HTERT RPE-1 (cell line): Measurements from ENCODE around the gene MOK.
"Not testable (repeated sequence)": the region's sequence is repeated elsewhere in the genome, so short reads cannot be mapped to it uniquely, and the experiment has no call there.

Source experiments
- in situ Hi-C: fragments of 300-500 bp; cut with MboI; formaldehyde crosslinking; loops from 4 replicates; pipeline ENCODE4 v1.14.3; 2020; ENCODE audit warnings: low sequenced_read_pairs

Gene MOK

DNA sequence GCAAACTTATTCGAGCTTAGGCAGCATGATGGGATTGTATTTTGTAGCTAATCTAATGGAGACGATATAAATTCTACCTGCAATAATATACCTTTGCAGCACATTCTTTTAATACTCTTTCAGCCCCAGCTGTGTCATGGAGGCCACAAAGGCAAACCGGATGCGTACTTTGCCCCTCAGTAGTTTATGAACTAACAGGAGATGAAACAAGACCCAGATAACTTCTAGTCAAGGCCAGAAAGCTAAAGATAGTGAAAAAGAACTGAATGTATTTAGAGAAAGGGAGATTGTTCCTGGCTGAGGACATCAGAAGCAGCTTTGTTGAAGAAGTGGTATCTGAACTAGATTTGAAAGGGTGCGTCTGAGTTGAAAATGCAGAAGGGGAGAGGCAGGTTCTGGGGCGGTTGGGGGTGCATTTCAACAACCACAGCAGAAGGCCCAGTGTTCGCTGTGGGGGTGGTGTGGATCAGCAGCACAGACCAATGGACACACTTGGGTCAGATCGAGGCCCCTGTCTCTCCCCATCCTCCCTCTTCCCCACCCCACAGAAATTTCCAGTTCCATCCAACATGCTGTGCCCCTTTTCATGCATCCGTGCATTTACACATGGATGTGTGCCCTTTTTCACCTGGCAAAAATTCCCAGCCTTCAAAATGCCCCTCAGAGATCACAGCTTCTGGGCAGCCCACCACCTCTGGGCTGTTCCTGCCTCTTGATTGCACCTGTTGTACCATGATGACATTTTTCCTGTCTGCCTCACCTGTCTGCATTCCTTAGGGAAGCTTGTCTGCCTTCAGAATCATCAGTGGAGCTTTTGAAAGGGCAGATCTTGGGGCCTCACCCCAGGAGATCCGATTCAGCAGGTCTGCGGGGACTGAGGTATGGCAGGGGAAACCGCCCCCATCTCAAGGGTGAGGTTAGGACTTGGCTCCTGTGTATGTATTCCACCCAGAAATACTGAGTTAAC lies 16.8 kb upstream of the MOK start:
- in situ Hi-C loops = no loop called here

DNA sequence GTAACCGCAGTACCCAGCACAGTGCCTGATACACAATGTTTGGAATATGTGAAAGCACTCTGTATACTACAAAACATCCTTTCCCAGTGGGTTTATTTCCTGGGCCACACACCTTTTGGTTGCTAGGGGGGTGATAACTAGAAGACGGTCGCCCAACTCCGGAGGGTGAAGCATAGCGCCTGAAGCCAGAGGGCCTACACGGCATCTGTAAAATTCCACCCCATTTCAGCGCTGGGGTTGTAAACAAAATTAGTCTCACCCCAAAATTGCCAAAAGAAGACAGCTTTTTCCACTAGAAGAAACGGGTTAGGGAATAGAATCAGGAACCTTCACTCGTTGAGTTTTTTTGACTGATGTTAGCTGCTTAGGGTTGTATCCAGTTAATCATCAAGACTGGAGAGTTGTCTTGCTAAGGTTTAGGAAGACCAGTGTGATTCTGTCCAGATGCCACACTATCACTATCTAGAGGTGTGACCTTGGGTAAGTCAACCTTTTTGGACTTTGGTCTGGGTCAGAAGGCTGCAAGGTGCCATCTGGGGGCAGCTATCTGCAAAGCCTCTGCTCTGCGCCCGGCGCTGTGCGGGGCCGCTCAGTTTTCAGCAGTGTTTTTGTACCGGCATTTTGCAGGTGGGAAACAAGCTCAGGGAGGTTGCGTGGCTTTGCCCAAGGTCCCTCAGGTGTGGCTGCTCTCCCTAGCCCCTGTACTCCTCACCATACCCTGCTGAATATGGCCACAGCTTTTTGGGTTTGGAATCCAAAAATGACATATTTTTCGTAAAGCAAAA lies 15.9 kb upstream of the MOK start:
- in situ Hi-C loops = no loop called here

DNA sequence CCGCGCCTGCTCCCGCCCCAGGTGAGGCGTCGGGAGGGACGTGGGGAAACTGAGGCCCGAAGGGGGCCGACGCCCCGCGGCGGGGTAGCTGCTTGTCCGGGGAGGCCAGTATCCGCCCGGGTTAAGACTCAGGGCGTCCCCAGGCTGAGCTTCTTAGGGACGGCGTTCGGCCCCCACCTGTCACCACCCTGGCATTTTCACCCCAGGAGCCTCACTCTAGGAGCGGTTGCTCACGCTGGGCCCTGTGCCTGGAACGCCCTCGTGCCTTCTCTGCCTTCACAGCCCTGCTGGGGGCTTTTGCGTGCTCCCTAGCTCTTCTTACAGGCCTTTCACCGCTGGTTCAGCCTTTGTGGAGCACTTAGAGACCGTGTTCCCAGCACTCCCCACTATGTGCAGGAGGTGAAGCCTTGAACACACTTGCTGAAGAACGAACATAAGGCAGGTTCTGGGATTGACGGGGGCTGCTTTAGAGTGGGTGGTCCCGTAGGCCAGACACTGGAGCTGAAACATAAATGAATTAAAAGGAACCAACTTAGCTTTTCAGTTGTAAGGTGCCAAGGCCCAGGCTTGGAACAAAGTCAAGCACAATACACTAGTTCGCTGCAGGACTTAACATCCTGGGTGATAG lies 15.2 kb upstream of the MOK start:
- in situ Hi-C loops = no loop called here

DNA sequence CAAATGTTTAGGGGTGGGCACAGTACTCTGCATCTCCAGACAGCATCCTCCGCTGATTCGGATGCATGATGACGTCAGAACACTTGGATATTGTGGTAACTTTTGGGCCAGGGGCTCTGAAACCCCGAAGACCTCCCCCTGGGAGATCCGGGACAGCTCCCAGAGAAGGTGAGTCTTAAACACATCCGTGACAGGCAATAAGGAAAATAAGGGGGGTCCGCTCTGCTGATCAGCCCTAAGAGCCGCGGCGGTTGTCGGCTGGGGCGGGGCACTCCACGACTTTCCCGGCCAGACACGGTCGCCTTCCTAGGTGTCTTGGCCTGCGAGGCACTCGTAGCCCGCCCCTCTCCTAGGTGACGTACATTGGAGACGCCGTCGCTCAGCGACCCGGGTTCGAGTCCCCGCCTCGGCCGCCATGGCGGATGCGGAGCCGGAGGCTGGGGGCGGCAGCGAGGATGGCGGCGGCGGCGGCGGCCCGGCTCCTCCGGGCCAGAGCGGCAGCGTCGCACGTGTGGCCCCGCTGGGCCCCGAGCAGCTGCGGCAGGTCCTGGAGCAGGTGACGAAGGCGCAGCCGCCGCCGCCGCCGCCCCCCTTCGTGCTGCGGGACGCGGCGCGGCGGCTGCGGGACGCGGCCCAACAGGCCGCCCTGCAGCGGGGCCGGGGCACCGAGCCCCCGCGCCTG lies 14.5 kb upstream of the MOK start, which contains the start of gene ZNF839:
Gene ZNF839, plus strand, starts transcription at position 396 of the 682 bp plus-strand sequence. Its CDS starts 20 bp downstream, at position 416.
- in situ Hi-C loops = no loop called here

DNA sequence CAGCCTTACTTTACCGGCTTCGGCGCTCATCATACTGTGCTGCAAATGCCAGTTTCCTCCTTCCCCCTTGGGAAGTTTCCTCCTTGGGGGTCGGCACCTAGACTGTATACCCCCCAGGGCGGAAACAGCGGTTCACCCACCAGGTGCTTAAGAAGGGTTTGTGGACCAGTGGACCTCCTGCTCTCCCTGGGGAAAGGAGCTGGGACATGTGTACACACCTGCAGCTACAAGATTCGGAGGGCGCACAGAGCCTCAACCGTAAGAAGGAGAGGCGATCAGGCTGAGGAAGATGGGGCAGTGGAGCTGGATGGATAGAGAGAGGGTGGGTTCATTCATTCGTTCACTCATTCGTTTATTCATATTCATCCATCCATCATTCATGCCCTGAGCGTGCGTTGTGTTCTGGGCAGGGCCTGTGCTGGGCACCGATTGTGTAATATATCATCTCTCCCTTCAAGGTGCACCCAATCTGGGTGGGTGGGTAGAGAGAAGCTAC lies 13.9 kb upstream of the MOK start:
- in situ Hi-C loops = no loop called here

DNA sequence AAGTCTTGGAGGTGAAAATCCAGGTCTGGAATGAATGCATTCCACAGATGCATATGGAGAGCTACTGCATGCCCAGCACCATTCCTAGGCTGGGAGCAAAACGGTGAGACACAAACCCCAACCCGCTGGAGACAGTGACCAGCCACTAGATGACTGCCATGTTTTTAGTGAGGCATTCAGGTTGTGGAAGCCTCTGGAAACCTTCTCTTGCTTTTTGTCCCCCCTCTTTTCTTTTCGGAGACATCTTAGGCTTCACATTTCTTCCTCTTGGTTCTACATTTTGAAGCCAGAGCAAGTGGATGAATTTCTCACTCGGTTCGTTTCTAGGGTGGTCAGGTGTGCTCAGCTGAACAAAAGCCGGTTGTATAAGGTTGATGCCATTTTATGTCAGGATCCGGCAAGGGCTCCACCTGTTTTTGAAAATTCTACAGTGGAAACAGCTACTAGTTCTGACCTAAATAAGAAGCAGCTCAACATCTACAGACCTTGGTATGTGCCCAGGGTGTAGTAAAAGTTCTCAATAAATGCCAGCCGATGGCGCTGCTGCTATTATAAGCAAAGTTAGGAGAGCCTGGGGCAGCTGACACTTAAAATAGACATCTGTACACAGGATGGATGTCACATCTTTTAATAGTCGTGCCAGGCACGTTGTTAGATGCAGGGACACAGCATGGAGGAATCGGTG lies 12.7 kb upstream of the MOK start:
- in situ Hi-C loops = no loop called here

DNA sequence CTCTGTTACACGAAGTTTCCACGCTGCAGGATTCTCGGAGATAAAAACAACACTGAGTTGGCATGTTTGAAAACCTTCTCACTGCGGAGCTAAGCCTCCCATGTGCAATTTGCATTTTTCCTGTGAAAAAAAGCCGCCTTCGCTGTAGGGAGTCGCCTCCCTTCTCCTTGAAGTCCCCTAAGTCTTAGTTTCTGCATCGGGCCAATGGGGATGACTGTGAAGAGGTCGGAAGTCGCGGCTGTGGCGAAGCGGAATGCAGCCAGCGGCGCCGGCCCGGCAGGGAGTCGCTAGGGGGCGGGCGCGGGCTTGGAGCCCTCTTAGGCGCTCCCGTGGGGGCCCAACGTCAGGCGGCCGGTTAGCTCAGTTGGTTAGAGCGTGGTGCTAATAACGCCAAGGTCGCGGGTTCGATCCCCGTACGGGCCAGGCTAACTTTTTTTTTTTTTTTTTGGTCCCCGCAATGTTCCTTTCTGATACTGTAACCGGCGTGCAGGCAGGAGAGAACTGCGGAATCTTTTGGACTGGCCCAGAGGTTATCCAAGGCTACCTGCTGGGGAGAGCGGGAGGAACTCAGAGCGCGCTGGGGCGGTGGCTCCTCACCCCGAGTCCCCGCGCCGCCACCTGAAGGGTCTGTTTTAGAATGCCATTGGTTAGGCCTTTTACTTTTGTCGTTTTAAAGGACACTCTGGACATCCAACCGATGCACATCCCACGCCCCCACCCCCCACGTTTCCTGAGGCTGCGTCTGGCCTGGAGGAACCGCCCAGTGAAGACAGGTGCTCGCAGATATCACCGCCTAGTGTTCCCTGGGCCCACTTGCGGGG lies 12.0 kb upstream of the MOK start:
- in situ Hi-C loops = no loop called here

DNA sequence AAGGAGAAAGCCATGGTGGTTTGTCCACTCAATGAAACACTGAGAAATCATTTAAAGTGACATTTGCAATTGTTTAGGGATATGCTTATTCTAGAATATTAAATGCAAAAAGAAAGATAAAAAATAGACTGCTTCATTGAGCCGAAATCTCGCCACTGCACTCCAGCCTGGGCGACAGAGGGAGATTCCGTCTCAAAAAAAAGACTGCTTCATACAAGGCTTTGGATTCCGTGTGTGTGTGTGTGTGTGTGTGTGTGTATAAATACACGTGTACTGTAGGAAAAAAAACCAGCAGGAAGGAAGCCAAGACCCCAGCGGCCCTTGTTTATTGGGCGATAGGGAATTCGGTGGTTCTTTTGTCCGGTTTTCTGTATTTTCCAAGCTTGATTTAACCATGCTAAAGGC lies 11.4 kb upstream of the MOK start:
- in situ Hi-C loops = no loop called here

DNA sequence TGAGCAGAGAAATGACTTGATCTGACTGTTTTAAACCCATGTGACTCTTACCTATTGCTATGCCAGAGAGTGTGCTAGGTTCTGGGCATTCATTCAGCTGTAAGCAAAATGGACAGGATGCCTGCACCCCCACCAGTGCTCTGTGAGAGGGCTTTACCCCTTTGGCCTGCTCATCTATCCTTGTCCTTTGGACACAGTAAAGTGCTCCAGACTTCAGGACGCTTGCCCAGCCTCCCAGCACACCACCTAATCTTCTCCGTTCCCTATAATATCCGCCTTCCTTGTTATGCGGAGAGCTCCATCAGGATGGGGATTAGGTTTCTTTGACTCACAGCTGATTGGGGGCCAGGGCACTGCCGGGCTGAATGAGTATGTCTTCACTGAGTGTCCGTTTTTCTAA lies 10.2 kb upstream of the MOK start:
- in situ Hi-C loops = no loop called here

DNA sequence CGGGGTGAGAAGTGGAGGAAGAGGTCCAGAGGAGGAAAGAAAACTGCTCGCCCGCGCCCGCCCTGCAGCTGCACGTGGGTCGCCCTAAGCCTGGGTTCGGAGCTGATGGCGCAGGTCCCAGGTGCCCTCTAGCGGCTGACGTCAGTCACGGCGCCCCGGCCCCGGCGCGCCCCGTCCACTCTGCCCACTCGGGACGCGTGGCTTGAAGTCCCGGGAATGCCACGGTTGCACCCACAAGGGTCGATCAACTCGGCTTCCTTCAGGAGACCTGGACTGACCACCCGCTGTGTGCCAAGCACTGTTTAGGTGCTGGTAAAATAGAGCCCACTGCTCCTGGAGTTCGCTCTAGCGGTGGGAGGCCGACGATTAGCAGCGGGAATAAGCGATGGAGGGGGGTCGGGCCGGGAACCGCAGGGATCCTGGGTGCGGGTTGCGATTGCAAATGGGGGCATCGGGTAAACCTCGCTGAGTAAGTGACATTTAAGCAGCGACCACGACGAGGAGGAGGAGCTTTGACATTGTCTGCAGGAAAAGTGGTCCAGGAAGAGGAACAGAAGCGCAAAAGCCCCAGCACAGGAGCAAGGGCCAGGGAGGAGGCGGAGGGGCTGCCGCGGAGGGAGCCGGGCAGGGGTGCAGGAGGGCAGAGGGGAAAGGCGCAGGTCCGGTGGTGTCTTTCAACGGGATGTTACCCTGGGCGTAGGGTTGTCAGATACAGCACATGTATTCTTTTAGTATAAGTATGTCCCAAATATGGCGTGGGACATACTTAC lies 9.5 kb upstream of the MOK start:
- in situ Hi-C loops = no loop called here

DNA sequence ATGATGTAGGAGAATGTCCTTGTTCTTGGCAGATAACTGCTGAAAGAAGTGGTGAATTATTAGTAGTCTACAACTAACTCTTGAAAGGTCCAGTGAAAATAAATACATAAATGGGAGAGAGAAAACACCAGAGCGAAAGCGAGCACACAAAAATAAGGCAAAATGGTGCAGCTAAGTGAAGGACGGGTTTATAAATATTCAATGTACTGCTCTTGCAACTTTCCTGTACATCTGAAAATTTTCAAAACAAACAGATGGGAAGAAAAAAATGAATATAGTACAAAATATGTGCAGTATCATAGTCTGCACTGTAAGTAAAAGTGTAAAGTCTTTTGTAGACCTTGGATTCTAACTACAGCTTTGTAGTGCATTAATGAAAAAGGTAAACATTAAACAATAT lies 1.3 kb downstream of the MOK start:
- in situ Hi-C loops = no loop called here

DNA sequence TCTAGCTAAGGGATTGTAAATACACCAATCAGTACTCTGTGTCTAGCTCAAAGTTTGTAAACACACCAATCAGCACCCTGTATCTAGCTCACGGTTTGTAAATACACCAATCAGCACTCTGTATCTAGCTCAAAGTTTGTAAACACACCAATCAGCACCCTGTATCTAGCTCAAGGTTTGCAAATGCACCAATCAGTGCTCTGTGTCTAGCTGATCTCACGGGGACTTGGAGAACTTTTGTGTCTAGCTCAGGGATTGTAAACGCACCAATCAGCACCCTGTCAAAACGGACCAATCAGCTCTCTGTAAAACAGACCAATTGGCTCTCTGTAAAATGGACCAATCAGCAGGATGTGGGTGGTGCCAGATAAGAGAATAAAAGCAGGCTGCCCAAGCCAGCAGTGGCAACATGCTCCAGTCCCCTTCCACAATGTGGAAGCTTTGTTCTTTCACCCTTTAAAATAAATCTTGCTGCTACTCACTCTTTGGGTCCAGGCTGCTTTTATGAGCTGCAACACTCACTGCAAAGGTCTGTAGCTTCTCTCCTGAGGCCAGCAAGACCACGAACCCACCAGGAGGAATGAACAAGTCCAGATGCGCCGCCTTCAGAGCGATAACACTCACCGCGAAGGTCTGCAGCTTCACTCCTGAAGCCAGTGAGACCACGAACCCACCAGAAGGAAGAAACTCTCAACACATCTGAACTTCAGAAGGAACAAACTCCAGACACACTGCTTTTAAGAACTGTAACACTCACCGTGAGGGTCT lies 6.5 kb downstream of the MOK start:
- in situ Hi-C loops = not testable (repeated sequence)

DNA sequence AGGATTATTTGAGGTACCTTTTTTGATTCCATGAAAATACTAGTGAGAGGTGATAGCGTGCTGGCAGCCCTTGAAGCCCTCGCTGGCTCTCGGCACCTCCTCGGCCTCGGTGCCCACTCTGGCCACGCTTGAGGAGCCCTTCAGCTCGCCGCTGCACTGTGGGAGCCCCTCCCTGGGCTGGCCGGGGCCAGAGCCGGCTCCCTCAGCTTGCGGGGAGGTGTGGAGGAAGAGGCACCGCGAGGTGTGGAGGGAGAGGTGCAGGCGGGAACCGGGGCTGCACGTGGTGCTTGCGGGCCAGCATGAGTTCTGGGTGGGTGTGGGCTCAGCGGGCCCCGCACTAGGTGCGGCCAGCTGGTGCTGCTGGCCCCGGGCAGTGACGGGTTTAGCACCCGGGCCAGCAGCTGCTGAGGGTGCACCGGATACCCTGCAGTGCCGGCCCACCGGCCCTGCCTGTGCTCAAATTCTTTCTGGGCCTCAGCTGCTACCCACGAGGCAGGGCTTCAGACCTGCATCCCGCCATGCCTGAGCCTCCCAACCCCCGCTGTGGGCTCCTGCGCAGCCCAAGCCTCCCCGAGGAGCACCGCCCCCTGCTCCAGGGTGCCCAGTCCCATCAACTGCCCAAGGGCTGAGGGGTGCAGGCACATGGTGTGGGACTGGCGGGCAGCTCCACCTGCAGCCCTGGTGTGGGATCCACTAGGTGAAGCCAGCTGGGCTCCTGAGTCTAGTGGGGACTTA lies 7.4 kb downstream of the MOK start:
- in situ Hi-C loops = no loop called here

DNA sequence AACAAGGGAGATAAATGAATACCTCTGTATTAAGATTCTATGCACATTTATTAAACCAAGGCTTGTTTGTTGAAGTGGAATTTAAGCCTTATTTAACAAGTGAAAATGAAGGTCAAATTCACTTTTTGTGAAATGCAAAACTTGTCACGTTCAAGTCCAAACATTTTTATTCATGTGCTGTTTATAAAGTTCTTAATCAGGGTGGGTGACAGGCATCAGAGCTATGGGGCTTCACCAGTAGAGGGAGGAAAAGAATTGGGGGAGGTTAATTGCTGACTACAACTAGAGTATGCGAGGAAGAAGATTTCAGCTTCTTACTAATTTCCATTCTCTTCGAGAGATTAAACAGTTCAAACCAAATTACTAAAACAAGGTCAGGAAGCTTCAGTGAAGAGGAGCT lies 9.7 kb downstream of the MOK start:
- in situ Hi-C loops = no loop called here

DNA sequence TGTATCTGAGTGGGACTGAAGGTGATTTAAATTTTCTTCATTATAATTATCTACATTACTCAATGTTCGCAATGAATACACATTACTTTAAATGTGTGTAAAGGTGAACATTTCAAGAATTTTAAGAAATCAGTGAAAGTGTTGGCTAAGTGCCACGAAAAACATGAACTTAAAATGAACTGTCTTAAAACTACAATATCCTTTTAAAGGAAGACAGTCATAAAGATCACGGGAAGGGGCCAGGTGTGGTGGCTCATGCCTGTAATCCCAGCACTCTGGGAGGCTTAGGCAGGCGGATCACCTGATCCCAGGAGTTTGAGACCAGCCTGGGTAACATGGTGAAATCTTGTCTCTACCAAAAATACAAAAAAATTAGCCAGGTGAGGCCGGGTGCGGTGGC lies 11.2 kb downstream of the MOK start:
- in situ Hi-C loops = no loop called here

DNA sequence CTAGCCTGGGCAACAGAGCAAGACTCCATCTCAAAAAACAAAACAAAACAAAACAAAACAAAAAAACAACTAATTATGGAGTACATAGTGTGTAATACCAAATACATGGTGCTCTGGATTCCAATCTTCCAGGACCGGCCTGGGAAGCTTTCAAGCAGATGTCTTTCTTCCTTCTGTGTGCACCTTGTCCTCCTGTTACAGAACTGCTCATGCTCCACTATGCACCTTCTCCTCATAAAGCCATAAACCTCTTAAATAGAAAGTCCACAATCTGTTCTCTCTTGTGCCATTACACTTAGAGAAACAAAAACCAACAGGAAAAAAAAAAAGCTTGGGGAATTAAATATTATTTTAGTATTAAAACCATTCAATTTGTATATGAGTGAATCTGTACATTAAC lies 12.5 kb downstream of the MOK start:
- in situ Hi-C loops = no loop called here

DNA sequence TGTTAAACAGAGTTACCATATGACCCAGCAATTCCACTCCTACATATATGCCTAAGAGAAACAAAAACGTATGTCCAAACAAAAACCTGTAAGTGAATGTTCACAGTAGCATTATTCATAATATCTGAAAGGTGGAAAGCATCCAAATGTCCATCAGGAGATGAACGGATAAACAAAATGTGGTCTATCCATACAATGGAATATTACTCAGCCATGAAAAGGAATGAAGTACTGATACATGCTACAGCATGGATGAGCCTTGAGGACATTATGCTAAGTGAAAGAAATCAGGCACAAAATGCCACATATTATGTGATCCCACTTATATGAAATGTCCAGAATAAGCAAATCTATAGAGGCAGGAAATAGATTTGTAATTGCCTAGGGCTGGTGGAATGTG lies 16.8 kb downstream of the MOK start:
- in situ Hi-C loops = no loop called here
